ENCODE measurements around the gene CHST3. TPM values are rescaled to one million over a fixed set of nuclear protein-coding genes. Genes with fewer than 3 reads are reported as not detected.

The CHST3 gene
- total RNA-seq, 6 donors from 2014 or later: 5.4 to 15.0 (median 8.4) TPM

GRCh38 chr10:71981876-71982230, 17.7 kb downstream of the CHST3 start:
- Histone ChIP-seq H3K27me3 (no peaks in the 10 kb centered on the region), H3K9me3 (no peaks in the 10 kb centered on the region), H3K4me1 (peaks cover 69 to 97% (median 76%) of the 10 kb centered on the region in 4 donors), H3K27ac (peak overlapping the region in 3 of 4 donors; percentile 52 to 83 (median 76)), H3K4me3 (no peak overlapping the region), H3K36me3 (no peaks in the 10 kb centered on the region)
- DNase-seq: no peak
- no peak for ATAC-seq (ENCODE audit: low FRiP score in 2 of 2)
- 71 to 89% methylated on average over 1 of the region's 1 CpG for WGBS, 2 donors
- no peak for TF ChIP-seq EP300 (IDR thresholded peaks at IDR 0.05)
- no peak for TF ChIP-seq POLR2AphosphoS5 (IDR thresholded peaks at IDR 0.05)
- no peak for TF ChIP-seq CTCF (IDR thresholded peaks at IDR 0.05)
- no peak for TF ChIP-seq POLR2A (IDR thresholded peaks at IDR 0.05)

- H3K27ac ChIP-seq: peak overlapping the region in 1 of 4 donors; percentile 8
- H3K4me1 ChIP-seq: peaks cover 69 to 95% (median 76%) of the 10 kb centered on the region in 4 donors
- DNase-seq (no peak), ATAC-seq (ENCODE audit: low FRiP score in 2 of 2) (no peak)
- H3K36me3 ChIP-seq: no peaks in the 10 kb centered on the region
- H3K27me3 ChIP-seq: no peaks in the 10 kb centered on the region
- WGBS, 2 donors: 84 to 87% methylated on average over 9 to 10 of the region's 10 CpGs
- no peaks in the 10 kb centered on the region for H3K9me3 ChIP-seq
- TF ChIP-seq EP300 (IDR thresholded peaks at IDR 0.05) (no peak), POLR2A (IDR thresholded peaks at IDR 0.05) (no peak), POLR2AphosphoS5 (IDR thresholded peaks at IDR 0.05) (no peak), CTCF (IDR thresholded peaks at IDR 0.05) (no peak)
- H3K4me3 ChIP-seq: no peak overlapping the region
These were observed 18.3 kb downstream of the CHST3 start for GRCh38 chr10:71982269-71983178.

GRCh38 chr10:71984126-71984808, 20.1 kb downstream of the CHST3 start:
- ATAC-seq (ENCODE audit: low FRiP score in 2 of 2) (no peak), DNase-seq (no peak)
- H3K27ac ChIP-seq: peak overlapping the region in 3 of 4 donors; percentile 28 to 67 (median 50)
- no peak overlapping the region for H3K4me3 ChIP-seq
- H3K9me3 ChIP-seq: no peaks in the 10 kb centered on the region
- WGBS, 2 donors: 94% methylated on average over 14 to 15 of the region's 15 CpGs
- H3K4me1 ChIP-seq: peaks cover 56 to 78% (median 67%) of the 10 kb centered on the region in 4 donors
- no peaks in the 10 kb centered on the region for H3K36me3 ChIP-seq
- H3K27me3 ChIP-seq: no peaks in the 10 kb centered on the region
- TF ChIP-seq POLR2AphosphoS5 (IDR thresholded peaks at IDR 0.05): no peak
- TF ChIP-seq EP300 (IDR thresholded peaks at IDR 0.05): no peak
- TF ChIP-seq POLR2A (IDR thresholded peaks at IDR 0.05): no peak
- no peak for TF ChIP-seq CTCF (IDR thresholded peaks at IDR 0.05)

- H3K27me3 ChIP-seq: no peaks in the 10 kb centered on the region
- DNase-seq: peak in 1 of 2 donors; percentile 61
- 89 to 92% methylated on average over 9 of the region's 9 CpGs for WGBS, 2 donors
- no peak for ATAC-seq (ENCODE audit: low FRiP score in 2 of 2)
- H3K9me3 ChIP-seq: no peaks in the 10 kb centered on the region
- no peaks in the 10 kb centered on the region for H3K36me3 ChIP-seq
- no peak overlapping the region for H3K4me3 ChIP-seq
- peak overlapping the region in 3 of 4 donors; percentile 36 to 67 (median 50) for H3K27ac ChIP-seq
- H3K4me1 ChIP-seq: peaks cover 53 to 71% (median 61%) of the 10 kb centered on the region in 4 donors
- TF ChIP-seq POLR2A (IDR thresholded peaks at IDR 0.05): no peak
- no peak for TF ChIP-seq POLR2AphosphoS5 (IDR thresholded peaks at IDR 0.05)
- no peak for TF ChIP-seq EP300 (IDR thresholded peaks at IDR 0.05)
- no peak for TF ChIP-seq CTCF (IDR thresholded peaks at IDR 0.05)
These were observed 20.7 kb downstream of the CHST3 start for GRCh38 chr10:71984809-71985388.
